ENCODE measurements around the gene TRAPPC5. TPM values are rescaled to one million over a fixed set of nuclear protein-coding genes. Genes with fewer than 3 reads are reported as not detected.

Gene TRAPPC5
- total RNA-seq, 1 experiment from 2014 or later = 101 TPM

DNA sequence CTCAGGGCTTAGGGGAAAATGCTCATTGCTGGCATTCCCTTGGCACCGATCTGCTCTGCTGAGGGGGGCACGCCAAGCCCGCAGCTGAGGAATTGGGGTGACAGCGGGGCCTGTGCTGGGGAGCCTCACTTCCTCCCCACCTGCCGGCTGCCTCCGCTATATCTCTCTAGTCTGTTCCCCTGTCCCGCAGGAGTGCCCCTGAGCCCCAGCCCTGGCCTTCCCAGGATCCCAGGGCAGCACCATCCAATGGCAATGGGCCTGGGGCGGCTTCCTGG lies 34.3 kb upstream of the TRAPPC5 start:
- Histone ChIP-seq H3K27me3 (ENCODE audit: insufficient read depth, low read length) (no peaks in the 10 kb centered on the region), H3K4me2 (ENCODE audit: low read length) (no peak overlapping the region), H3K36me3 (ENCODE audit: control insufficient read depth in 1 of 2, insufficient read depth in 2 of 2, low read length in 2 of 2) (peaks cover 0 to 11% of the 10 kb centered on the region in 2 experiments; a peak in 1 of 4 replicates), H3K27ac (ENCODE audit: low read depth, low read length) (no peak overlapping the region), H3K9ac (ENCODE audit: low read length) (no peak overlapping the region), H2AFZ (ENCODE audit: low read depth, low read length, poor library complexity, severe bottlenecking) (no peak overlapping the region), H3K9me3 (ENCODE audit: control insufficient read depth in 1 of 2, insufficient read depth in 1 of 2, low read depth in 1 of 2, low read length in 2 of 2) (no peaks in the 10 kb centered on the region), H3K79me2 (ENCODE audit: insufficient read depth, low read length) (no peaks in the 10 kb centered on the region), H3K9me2 (ENCODE audit: insufficient read depth) (no peaks in the 10 kb centered on the region), H3K4me3 (replicated peaks in 1 of 2; ENCODE audit: low read depth in 1 of 2, low read length in 2 of 2) (no peak overlapping the region), H4K20me1 (ENCODE audit: insufficient read depth) (no peaks in the 10 kb centered on the region), H3K4me1 (ENCODE audit: control insufficient read depth in 1 of 2, insufficient read depth in 2 of 2, low read length in 2 of 2) (peaks cover 0 to 13% of the 10 kb centered on the region in 2 experiments; a peak in 2 of 4 replicates)
- TF ChIP-seq YY1 (IDR thresholded peaks at IDR 0.05; ENCODE audit: extremely low read depth, insufficient replicate concordance, low read depth, low read length) (no peak), JUND (IDR thresholded peaks at IDR 0.05) (no peak), ZNF274 (IDR thresholded peaks at IDR 0.05; ENCODE audit: low read depth, low read length) (no peak), EZH2phosphoT487 (IDR thresholded peaks at IDR 0.05; ENCODE audit: borderline replicate concordance) (no peak), ELF1 (IDR thresholded peaks at IDR 0.05; ENCODE audit: borderline replicate concordance, low read depth) (no peak), POLR2A (IDR thresholded peaks at IDR 0.05; ENCODE audit: borderline replicate concordance, extremely low read depth, insufficient read depth, insufficient read length) (no peak), FOSL1 (IDR thresholded peaks at IDR 0.05; ENCODE audit: low read depth) (no peak), SRF (IDR thresholded peaks at IDR 0.05; ENCODE audit: low read depth) (no peak), CBX3 (IDR thresholded peaks at IDR 0.05; ENCODE audit: low read depth) (no peak), ZFX (IDR thresholded peaks at IDR 0.05) (no peak), POLR2AphosphoS5 (IDR thresholded peaks at IDR 0.05; ENCODE audit: low read depth, low read length) (no peak), CEBPB (IDR thresholded peaks at IDR 0.05; ENCODE audit: low read depth) (no peak), SP1 (IDR thresholded peaks at IDR 0.05; ENCODE audit: low read depth) (no peak)
- TF ChIP-seq, protein P1, sequence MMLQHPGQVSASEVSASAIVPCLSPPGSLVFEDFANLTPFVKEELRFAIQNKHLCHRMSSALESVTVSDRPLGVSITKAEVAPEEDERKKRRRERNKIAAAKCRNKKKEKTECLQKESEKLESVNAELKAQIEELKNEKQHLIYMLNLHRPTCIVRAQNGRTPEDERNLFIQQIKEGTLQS (IDR thresholded peaks at IDR 0.05) = no peak
- TF ChIP-seq, protein P2, sequence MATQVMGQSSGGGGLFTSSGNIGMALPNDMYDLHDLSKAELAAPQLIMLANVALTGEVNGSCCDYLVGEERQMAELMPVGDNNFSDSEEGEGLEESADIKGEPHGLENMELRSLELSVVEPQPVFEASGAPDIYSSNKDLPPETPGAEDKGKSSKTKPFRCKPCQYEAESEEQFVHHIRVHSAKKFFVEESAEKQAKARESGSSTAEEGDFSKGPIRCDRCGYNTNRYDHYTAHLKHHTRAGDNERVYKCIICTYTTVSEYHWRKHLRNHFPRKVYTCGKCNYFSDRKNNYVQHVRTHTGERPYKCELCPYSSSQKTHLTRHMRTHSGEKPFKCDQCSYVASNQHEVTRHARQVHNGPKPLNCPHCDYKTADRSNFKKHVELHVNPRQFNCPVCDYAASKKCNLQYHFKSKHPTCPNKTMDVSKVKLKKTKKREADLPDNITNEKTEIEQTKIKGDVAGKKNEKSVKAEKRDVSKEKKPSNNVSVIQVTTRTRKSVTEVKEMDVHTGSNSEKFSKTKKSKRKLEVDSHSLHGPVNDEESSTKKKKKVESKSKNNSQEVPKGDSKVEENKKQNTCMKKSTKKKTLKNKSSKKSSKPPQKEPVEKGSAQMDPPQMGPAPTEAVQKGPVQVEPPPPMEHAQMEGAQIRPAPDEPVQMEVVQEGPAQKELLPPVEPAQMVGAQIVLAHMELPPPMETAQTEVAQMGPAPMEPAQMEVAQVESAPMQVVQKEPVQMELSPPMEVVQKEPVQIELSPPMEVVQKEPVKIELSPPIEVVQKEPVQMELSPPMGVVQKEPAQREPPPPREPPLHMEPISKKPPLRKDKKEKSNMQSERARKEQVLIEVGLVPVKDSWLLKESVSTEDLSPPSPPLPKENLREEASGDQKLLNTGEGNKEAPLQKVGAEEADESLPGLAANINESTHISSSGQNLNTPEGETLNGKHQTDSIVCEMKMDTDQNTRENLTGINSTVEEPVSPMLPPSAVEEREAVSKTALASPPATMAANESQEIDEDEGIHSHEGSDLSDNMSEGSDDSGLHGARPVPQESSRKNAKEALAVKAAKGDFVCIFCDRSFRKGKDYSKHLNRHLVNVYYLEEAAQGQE (IDR thresholded peaks at IDR 0.05; ENCODE audit: low read depth) = no peak
- TF ChIP-seq, protein P3, sequence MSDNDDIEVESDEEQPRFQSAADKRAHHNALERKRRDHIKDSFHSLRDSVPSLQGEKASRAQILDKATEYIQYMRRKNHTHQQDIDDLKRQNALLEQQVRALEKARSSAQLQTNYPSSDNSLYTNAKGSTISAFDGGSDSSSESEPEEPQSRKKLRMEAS (IDR thresholded peaks at IDR 0.05) = no peak
- BruUV-seq (replicated peaks) = no TSS peak
- RAD21 ChIA-PET (ENCODE audit: low non-redundant PET in 1 of 2, low total read pairs in 2 of 2, uncharacterized antibody in 2 of 2, unreplicated experiment in 2 of 2) = no interaction called here
- POLR2A ChIA-PET = no interaction called here
- CTCF ChIA-PET = no interaction called here
- no peak for ATAC-seq
- no peak for DNase-seq (ENCODE audit: low read depth, low spot score)
- intact Hi-C loops (cut with micrococcal nuclease) = no loop called here
